Erythroblast (primary cell): ENCODE measurements around the gene TDRD1.

Experiments
- DNase-seq, 2 experiments: peaks; one replicate each; lab custom pipeline; 2025; lab: John Stamatoyannopoulos, UW
- GATA1 ChIP-seq: IDR thresholded peaks from 2 replicates; pipeline ENCODE4 v1.6.1; 2011; ENCODE audit warnings: low read depth, mild to moderate bottlenecking, control low read depth, low read length, moderate library complexity
- POLR2A ChIP-seq: IDR thresholded peaks from 2 replicates; pipeline ENCODE4 v1.6.1; 2011; ENCODE audit warnings: mild to moderate bottlenecking, low read length

TDRD1 gene

GRCh38 chr10:114272696-114273095, 93.5 kb downstream of the TDRD1 start:
- TF ChIP-seq GATA1 (no peak), POLR2A (no peak)
- DNase-seq, result no peak

- TF ChIP-seq POLR2A, result no peak
- TF ChIP-seq GATA1, result no peak
- no peak for DNase-seq
These were observed 94.8 kb downstream of the TDRD1 start for GRCh38 chr10:114273910-114274309.

- no peak for DNase-seq
- no peak for TF ChIP-seq POLR2A
These were observed 95.7 kb downstream of the TDRD1 start for GRCh38 chr10:114274616-114275453.

GRCh38 chr10:114276066-114276465, 96.9 kb downstream of the TDRD1 start:
- TF ChIP-seq POLR2A, result no peak
- TF ChIP-seq GATA1, result no peak
- no peak for DNase-seq

GRCh38 chr10:114276671-114277070, 97.5 kb downstream of the TDRD1 start:
- no peak for DNase-seq
- TF ChIP-seq GATA1 (no peak), POLR2A (no peak)

GRCh38 chr10:114278140-114278883, 99.2 kb downstream of the TDRD1 start:
- no peak for DNase-seq
- TF ChIP-seq GATA1 (no peak), POLR2A (no peak)

- no peak for DNase-seq
- no peak for TF ChIP-seq GATA1
- no peak for TF ChIP-seq POLR2A
These were observed 99.7 kb downstream of the TDRD1 start for GRCh38 chr10:114278884-114279191.

GRCh38 chr10:114279289-114279688, 100.1 kb downstream of the TDRD1 start:
- no peak for DNase-seq
- TF ChIP-seq GATA1, result no peak
- TF ChIP-seq POLR2A, result no peak

- DNase-seq, result no peak
- TF ChIP-seq POLR2A (no peak), GATA1 (no peak)
These were observed 100.9 kb downstream of the TDRD1 start for GRCh38 chr10:114279901-114280644.

- no peak for DNase-seq
- no peak for TF ChIP-seq POLR2A
- TF ChIP-seq GATA1, result no peak
These were observed 101.9 kb downstream of the TDRD1 start for GRCh38 chr10:114281006-114281405.

GRCh38 chr10:114281461-114281860, 102.3 kb downstream of the TDRD1 start:
- TF ChIP-seq GATA1, result no peak
- no peak for TF ChIP-seq POLR2A
- no peak for DNase-seq
